ENCODE measurements around the gene ZNF57. TPM values are rescaled to one million over a fixed set of nuclear protein-coding genes. Genes with fewer than 3 reads are reported as not detected.
A peak's percentile ranks its signal among the peaks of the same experiment; 100 is the strongest.

ZNF57 gene
- total RNA-seq, 1 experiment from 2014 or later: 3.3 TPM

DNA sequence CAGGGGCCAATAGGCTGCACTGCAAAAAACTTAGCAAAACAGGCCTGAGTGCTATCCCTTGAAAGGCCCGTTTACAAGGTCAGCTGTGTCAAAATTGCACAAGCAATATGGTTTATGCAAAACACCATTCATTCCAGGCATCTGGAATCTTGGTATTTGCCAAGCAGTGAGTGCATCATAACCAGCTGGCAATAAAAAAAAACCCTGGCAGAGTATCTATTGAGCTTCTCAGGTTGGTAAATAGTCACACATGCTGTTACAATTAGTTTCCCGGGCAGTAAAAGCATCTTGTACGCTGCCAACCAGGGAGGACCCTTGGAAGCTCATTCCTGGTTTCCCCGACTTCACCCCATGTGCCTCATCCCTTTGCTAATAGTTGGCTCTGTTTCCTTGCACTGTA lies 22.8 kb downstream of the ZNF57 start:
- Histone ChIP-seq H3K9me2 (replicated peaks; ENCODE audit: low read length) (no peaks in the 10 kb centered on the region), H2AFZ (ENCODE audit: low read length) (no peak overlapping the region), H3K4me2 (ENCODE audit: low read length) (peak overlapping the region; percentile 58), H3K27ac (ENCODE audit: low read length) (peak overlapping the region; percentile 74), H3K9ac (ENCODE audit: low read length) (no peak overlapping the region), H3K4me3 (ENCODE audit: low read length) (0 out of 2 replicates have a peak overlapping the region, but pooled peaks have one; percentile 23), H3K27me3 (ENCODE audit: low read length) (no peaks in the 10 kb centered on the region), H3K4me1 (ENCODE audit: insufficient read depth, low read length) (peaks cover 18% of the 10 kb centered on the region), H3K79me2 (ENCODE audit: low read length) (no peaks in the 10 kb centered on the region), H3K36me3 (ENCODE audit: low read depth, low read length) (peaks cover 3% of the 10 kb centered on the region; the same call in 1 of the 2 replicates), H4K20me1 (ENCODE audit: low read length) (no peaks in the 10 kb centered on the region), H3F3A (ENCODE audit: low read length, unreplicated experiment) (no peaks in the 10 kb centered on the region), H3K9me3 (ENCODE audit: low read length) (no peaks in the 10 kb centered on the region)
- ATAC-seq (peak; percentile 75), DNase-seq (peak; percentile 73)
- POLR2A ChIA-PET (ENCODE audit: unreplicated experiment): interaction anchor here (0.6 to 0.7 kb wide), 2 partner anchors 19 to 112 kb away, joined by 3 read pairs; no protein-coding TSS in a partner anchor
- intact Hi-C loops (cut with micrococcal nuclease): loop anchor here (2.0 kb wide), 1 partner anchor 27 kb away; no protein-coding TSS in a partner anchor
- TF ChIP-seq EZH2phosphoT487 (IDR thresholded peaks at IDR 0.05; ENCODE audit: borderline replicate concordance, low read length) (no peak), EZH2 (IDR thresholded peaks at IDR 0.05; ENCODE audit: low read length, unreplicated experiment) (no peak)
- TF ChIP-seq, protein P1, sequence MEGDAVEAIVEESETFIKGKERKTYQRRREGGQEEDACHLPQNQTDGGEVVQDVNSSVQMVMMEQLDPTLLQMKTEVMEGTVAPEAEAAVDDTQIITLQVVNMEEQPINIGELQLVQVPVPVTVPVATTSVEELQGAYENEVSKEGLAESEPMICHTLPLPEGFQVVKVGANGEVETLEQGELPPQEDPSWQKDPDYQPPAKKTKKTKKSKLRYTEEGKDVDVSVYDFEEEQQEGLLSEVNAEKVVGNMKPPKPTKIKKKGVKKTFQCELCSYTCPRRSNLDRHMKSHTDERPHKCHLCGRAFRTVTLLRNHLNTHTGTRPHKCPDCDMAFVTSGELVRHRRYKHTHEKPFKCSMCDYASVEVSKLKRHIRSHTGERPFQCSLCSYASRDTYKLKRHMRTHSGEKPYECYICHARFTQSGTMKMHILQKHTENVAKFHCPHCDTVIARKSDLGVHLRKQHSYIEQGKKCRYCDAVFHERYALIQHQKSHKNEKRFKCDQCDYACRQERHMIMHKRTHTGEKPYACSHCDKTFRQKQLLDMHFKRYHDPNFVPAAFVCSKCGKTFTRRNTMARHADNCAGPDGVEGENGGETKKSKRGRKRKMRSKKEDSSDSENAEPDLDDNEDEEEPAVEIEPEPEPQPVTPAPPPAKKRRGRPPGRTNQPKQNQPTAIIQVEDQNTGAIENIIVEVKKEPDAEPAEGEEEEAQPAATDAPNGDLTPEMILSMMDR (conservative IDR thresholded peaks at IDR 0.05; ENCODE audit: low read depth, low read length): no peak
- CTCF ChIA-PET: interaction anchor here (1.1 to 1.2 kb wide), 2 partner anchors 27 to 36 kb away, joined by 3 to 7 read pairs; no protein-coding TSS in a partner anchor
- no TSS peak for BruUV-seq (replicated peaks)

DNA sequence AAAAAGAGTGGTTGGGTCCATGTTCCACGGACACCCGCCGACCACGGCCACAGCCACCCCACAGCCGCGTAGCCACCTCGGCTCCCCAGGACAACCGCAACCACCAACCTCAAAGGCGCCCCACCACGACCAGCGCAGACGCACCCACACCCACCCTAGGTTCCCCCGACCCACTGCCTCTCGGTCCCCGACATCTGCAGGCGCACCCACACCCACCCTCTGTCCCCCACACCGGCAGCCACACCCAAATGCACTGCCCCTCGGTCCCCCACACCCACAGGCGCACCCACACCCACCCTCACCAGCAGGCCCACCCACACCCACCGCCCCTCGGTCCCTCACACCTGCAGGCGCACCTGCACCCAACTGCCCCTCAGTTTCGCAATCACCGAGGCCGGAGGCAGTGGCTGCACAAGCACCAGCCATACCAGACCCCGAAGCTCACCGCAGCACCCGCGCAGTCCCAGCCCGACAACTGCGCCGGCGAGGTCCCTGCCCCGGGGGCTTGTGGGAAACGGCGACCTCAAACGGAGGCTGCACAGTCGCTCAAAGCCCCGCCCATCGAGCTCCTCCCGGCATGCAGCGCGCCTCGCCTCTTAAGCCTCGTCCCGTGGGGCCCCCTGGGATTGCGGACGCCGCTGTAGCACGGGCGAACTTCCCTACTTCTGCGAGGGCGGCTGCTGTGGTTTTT lies 25.8 kb downstream of the ZNF57 start:
- Histone ChIP-seq H3K4me3 (ENCODE audit: low read length) (no peak overlapping the region), H3F3A (ENCODE audit: low read length, unreplicated experiment) (no peaks in the 10 kb centered on the region), H3K4me1 (ENCODE audit: insufficient read depth, low read length) (peaks cover 18% of the 10 kb centered on the region), H2AFZ (ENCODE audit: low read length) (no peak overlapping the region), H3K9me2 (replicated peaks; ENCODE audit: low read length) (no peaks in the 10 kb centered on the region), H4K20me1 (ENCODE audit: low read length) (no peaks in the 10 kb centered on the region), H3K27me3 (ENCODE audit: low read length) (no peaks in the 10 kb centered on the region), H3K36me3 (ENCODE audit: low read depth, low read length) (no peaks in the 10 kb centered on the region; the same call in 1 of the 2 replicates), H3K79me2 (ENCODE audit: low read length) (no peaks in the 10 kb centered on the region), H3K9me3 (ENCODE audit: low read length) (no peaks in the 10 kb centered on the region), H3K4me2 (ENCODE audit: low read length) (no peak overlapping the region), H3K9ac (ENCODE audit: low read length) (no peak overlapping the region), H3K27ac (ENCODE audit: low read length) (no peak overlapping the region)
- POLR2A ChIA-PET (ENCODE audit: unreplicated experiment): no interaction called here
- TF ChIP-seq EZH2phosphoT487 (IDR thresholded peaks at IDR 0.05; ENCODE audit: borderline replicate concordance, low read length): no peak
- TF ChIP-seq, protein P1 (conservative IDR thresholded peaks at IDR 0.05; ENCODE audit: low read depth, low read length): no peak
- TF ChIP-seq EZH2 (IDR thresholded peaks at IDR 0.05; ENCODE audit: low read length, unreplicated experiment): no peak
- BruUV-seq (replicated peaks): no TSS peak
- intact Hi-C loops (cut with micrococcal nuclease): no loop called here
- ATAC-seq (no peak), DNase-seq (no peak)
- CTCF ChIA-PET: no interaction called here

DNA sequence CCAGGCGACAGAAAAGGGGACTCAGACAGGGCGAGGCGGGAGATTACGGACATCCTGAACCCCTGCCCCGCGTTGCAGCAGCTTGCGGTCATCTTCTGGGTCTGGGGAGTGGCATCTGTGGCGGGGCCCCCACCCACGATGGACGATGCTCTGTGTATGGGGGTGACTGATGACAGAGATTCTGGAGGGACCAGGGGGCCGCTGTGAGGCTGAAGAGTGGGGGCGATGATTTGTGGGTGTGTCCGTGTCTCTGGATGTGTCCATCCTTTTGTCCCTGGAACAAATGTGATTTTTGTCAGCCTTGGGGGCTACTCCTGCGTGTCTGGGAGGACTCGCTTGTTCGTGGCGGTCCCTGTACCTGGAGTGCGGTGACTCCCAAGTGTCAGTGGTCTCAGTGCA lies 26.3 kb downstream of the ZNF57 start:
- no peaks in the 10 kb centered on the region; the same call in 1 of the 2 replicates for H3K36me3 ChIP-seq (ENCODE audit: low read depth, low read length)
- no peak overlapping the region for H3K4me2 ChIP-seq (ENCODE audit: low read length)
- H3K9me2 ChIP-seq (replicated peaks; ENCODE audit: low read length): no peaks in the 10 kb centered on the region
- no peak overlapping the region for H3K27ac ChIP-seq (ENCODE audit: low read length)
- ChIA-PET CTCF (no interaction called here), POLR2A (ENCODE audit: unreplicated experiment) (no interaction called here)
- no TSS peak for BruUV-seq (replicated peaks)
- H3F3A ChIP-seq (ENCODE audit: low read length, unreplicated experiment): no peaks in the 10 kb centered on the region
- no peak overlapping the region for H3K4me3 ChIP-seq (ENCODE audit: low read length)
- TF ChIP-seq, protein P1 (conservative IDR thresholded peaks at IDR 0.05; ENCODE audit: low read depth, low read length): no peak
- TF ChIP-seq EZH2phosphoT487 (IDR thresholded peaks at IDR 0.05; ENCODE audit: borderline replicate concordance, low read length) (no peak), EZH2 (IDR thresholded peaks at IDR 0.05; ENCODE audit: low read length, unreplicated experiment) (no peak)
- H3K9me3 ChIP-seq (ENCODE audit: low read length): no peaks in the 10 kb centered on the region
- ATAC-seq (no peak), DNase-seq (no peak)
- peaks cover 18% of the 10 kb centered on the region for H3K4me1 ChIP-seq (ENCODE audit: insufficient read depth, low read length)
- no peaks in the 10 kb centered on the region for H4K20me1 ChIP-seq (ENCODE audit: low read length)
- no peaks in the 10 kb centered on the region for H3K27me3 ChIP-seq (ENCODE audit: low read length)
- intact Hi-C loops (cut with micrococcal nuclease): no loop called here
- H2AFZ ChIP-seq (ENCODE audit: low read length): no peak overlapping the region
- no peak overlapping the region for H3K9ac ChIP-seq (ENCODE audit: low read length)
- H3K79me2 ChIP-seq (ENCODE audit: low read length): no peaks in the 10 kb centered on the region
